ENCODE measurements around the gene DTHD1.

DTHD1 gene

DNA sequence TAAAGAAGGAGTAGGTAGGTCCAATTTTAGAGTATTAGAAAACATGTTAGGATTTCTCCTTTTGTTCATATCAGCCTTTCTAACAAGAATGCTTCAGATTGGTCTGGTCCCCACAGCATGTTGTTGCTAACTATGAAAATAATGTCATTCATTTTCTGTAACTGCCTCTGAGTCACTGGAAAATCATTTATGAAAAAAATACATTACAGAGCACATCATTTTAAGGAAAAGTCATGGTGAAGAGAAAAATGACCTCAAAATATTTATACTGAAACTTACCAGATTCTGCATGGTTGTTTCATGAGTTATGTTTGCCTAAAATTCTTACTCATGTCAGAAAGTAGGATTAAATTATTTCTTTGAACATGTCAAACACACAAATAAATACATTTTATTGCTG lies 35.2 kb downstream of the DTHD1 start:
- DNase-seq = no peak

DNA sequence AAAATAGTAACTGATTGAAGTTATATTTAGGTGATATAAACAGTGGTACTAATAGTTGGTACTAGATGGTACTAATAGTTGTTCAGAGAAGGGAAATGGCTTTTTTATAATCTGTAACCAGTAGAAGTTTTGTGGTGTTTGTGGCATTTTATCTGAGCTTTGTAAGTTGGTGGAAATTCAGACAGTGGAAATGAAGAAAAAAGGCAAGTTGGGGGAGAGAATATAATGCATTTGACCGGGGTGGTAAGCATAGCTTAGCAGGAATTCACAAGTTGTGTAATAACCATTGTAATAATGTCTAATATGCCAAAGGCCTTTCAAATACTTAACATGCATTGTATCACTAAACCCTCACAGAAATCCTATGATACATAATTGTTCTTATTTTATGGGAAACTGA lies 36.3 kb downstream of the DTHD1 start:
- DNase-seq = no peak

DNA sequence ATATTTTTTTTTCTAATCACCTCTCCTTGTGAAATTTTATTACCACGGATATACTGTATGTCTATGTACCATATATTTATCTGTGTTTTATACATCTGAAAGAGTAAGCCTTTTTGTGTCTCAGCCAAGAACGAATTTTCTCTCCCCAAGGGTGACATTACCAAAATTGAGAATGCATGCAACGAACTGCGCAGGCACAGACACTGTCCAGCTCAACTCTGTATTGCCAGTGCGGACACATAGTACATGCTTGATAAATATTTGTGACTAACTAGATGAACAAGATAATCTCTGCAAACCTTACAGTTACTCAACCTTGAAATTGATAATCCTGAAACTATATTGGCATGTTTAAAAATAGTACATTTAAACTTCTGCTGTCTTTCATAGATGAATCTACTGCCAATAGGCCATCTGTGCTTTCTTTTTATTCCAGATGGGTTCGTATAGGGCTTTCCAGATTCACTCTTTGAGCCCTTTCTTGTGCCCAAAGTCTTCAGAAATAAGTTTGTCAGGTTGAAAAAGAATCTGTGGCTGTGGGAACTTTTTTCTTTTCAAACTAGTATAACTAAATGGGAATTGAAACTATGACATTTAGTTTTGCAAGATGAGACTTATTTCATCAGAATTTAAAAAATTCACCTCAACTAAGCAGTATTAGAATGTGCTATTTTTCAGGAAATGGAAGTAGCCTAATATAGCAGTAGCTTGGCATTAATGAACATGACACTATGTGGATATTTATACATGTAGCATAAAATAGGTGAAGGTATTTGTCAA lies 38.9 kb downstream of the DTHD1 start:
- no peak for DNase-seq

DNA sequence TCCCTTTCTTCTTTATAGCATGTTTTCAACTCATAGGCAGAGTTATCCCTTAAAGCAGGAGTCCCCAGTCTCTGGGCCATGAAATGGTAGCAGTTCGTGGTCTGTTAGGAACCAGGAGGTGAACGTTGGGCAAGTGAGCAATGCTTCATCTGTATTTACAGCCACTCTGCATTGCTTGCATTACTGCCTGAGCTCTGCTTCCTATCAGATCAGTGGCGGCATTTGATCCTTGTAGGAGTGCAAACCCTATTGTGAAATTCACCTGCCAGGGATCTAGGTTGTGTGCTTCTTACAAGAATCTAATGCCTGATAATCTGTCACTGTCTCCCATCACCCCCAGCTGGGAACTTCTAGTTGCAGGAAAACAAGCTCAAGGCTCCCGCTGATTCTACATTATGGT lies 39.8 kb downstream of the DTHD1 start:
- DNase-seq = no peak

DNA sequence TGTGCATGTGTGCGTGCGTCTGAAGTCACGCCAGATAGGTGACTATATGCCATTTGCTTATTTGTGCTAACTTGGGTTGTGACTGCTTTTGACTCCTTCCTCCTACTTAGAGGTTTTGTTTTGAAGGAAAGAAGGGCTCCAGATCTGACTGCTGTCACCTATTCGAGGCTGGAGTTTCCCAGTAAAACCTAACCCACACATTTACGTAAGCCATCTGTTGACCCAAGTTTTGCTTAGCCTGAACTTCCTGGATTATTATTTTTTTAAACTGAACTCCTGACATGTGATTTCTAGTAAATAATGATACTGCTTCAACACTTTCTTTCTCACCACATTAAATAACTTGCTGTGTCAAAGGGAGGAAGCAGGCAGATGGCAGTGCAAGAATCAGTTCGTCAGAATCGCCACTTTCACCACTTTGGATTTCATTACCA lies 41.5 kb downstream of the DTHD1 start:
- DNase-seq = peak; percentile 14

DNA sequence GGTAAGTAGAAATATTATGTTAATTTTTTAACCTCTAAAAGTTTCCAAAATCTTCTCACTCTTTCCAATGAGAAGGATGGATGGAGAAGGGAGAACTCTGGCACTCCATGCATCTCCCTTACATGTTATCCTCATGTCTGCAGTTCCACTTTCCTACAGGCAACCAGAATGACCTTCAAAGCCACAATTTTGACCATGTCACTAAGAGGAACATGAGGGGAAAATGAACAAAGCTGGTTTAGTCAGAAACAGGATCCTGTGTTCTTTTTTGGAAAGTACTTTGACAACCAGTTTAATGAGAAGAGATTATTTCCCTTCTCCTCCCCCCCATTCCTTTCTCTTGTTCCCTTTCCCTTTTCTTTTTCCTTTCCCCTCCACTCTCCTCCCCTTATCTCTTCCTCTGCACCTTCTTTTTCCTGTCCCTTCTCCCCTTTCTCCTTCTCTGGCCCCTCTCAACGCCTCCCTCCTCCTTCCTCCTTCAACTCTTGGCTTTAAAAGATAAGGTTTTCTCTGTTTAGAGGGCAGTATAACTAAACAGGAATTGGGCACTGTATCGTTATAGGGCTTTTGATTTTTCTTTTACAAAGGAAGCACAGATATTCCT lies 42.5 kb downstream of the DTHD1 start:
- no peak for DNase-seq

DNA sequence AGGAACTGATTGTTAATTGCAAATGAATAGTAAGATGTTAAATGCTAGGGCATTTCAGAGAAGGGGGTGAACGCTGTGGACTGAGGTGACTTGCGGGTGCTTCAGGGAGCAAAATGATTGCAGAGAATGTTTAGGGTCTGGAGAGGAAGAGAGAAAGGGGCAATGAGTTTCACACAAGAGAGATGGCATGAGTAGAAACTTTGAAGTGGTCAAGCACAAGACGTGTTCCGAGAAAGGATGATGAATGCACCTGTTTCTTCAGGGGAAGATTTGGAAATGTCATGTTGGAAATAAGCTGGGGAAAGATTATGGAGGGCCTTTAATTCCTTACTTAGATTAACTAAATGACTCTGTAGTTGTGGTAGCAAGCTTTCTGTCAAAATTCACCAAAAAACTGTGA lies 43.4 kb downstream of the DTHD1 start:
- DNase-seq = no peak

DNA sequence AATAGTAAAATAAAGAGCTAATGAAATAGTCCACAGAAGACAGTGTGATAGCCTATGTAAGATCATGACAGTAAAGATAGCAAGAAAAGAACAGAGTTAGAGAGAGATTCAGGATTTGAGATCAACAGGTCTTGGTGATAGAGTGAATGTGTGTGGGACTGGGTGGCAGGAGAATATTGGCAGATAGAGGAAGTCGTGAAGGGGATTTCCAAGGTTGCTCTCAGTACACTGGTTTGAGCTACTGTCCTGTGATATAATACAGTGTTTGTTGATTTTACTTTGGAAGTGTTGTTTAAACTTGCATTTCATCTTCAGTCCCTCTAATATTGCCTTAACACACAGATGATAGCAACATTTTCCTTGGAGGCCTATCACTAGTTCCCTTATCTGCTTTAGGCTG lies 44.1 kb downstream of the DTHD1 start:
- DNase-seq = no peak

DNA sequence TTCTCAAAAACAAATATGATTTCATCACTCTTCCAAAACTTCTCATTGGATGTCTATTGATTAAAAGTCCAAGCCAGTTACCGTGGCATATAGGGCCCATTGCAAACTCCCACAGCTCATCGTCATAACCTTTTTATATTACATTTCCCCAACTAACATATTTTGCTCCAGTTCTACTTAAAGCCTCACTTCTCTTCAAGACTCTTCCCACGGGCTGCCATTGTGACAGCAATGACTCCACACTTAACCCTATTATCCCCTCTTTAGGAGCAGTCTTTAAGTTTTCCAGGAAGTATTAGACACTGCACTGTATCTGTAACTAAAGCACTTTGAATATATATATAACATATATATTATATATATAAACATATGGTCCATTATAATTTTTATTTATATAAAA lies 44.5 kb downstream of the DTHD1 start:
- DNase-seq = no peak

DNA sequence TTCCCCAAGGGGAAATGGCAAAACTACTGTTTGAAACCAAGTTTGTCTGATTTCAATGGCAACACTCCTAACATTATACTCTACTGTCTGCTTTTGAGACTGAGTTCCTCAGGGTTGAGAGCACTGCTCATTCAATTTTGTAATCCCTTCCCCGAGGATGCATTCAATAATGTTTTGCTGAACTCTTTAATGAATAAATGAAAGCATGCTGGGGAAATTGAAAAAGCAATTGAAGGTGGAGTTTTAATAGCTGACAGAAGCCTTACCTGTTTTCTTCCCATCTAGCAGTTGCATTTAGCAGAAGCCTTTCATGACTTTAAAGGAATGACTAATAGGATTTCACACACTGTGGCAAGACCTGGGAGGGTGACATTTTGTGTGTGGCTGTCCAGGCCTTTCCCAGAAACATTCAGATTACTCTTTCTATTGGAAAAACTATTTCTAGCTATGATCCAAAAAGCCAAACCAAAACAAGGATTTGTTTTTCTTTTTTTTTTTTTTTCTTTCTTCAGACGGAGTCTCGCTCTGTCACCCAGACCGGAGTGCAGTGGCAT lies 45.1 kb downstream of the DTHD1 start:
- no peak for DNase-seq

DNA sequence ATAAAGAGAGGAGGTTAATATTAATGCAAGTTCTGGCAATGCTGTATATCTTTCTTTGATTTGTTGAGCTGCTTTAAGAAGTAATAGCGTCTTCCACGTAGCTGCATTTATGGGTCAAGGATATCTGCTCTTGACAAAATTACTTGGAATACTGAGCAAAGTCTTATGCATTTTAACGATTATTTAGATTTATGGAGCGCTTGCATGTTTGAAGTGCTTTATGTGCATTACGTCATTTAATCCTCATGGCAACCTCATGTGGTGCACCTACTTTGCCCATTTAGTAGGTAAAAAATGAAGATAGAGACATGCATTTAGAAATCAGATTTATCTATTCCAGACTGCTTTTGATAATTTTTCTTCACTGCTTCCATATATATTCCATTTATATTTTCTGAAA lies 46.0 kb downstream of the DTHD1 start:
- no peak for DNase-seq

DNA sequence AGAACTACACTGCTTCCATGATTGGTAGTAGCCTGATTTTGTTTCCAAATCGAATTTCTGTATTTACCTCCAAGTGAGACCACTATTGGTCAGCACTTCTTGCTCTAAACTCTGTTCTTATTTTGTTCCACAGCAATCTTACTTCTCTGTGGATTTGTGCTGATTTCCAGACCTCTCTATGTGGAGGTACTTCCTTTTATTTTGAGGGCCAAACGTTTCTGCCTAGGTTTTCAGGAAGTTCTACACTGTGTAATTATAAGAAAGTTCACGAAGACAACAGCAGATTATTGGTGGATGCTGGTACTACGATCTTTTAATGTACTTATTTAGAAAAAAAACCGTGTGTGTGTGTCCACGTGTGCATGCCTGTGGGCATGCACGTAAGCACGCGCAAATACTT lies 46.7 kb downstream of the DTHD1 start:
- no peak for DNase-seq

DNA sequence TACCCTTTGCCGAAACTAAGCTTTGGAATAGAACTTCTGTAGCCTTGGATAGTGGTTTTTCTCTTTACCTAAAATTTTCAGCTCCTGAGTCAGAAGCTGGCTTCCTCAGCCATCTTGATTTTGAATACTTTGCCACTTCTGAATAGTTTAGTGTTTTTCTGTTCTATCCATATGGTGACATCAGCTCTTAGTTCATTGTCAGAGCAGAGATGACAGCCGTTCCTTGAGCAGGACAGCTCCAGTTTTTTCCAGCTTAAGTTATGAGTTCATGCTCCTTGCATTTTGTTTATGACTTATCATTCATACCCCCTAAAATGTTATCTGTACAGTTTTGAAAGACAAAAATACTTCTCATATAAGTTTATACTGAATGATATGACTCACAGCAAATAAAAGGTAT lies 47.8 kb downstream of the DTHD1 start:
- no peak for DNase-seq

DNA sequence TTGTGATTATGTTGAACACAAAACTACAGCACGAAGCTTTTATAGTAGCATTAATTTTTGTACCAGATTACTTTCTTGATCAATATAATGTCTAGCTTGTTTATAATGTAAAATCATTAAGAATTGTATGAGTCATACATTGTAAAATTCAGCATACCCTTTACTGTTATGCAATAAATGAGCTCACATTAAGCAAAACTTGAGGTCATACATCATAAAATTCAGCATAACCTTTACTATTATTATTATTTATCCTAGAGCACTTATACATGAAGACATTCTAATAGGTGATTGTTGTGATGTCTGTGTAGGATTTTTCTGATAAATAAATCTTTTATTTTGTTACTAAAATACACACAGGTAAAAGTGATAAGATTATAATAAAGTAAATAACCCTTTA lies 49.4 kb downstream of the DTHD1 start:
- DNase-seq = no peak

DNA sequence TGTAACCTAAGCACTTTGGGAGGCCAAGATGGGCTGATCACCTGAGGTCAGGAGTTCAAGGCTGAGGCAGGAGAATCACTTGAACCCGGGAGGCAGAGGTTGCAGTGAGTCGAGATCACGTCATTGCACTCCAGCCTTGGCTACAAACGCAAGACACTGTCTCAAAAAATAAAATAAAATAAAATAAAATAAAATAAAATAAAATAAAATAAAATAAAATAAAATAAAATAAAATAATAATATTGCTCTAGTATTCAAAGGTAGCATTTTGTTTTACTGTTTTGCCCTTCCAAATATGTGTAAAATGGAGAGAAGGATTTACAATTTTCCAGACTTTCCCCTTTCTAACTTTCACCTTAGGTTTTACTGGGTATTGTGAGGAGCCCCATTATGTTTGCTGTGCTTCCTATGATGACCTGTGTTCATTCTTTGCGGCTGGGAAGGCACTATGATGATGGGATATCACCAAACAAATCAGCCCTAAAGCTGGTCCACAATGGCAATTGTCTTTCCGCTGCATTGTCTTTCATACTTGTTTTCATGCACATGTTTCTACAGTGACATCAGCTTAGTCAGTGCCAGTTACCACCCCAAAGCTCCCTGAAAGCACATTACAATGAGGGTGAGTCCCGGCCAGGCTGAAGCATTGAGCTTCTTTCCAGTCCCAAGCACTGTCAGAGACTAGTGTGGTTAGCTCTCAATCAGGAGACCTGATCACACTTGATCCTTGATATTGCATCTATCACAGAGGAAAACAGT lies 50.8 kb downstream of the DTHD1 start:
- no peak for DNase-seq

DNA sequence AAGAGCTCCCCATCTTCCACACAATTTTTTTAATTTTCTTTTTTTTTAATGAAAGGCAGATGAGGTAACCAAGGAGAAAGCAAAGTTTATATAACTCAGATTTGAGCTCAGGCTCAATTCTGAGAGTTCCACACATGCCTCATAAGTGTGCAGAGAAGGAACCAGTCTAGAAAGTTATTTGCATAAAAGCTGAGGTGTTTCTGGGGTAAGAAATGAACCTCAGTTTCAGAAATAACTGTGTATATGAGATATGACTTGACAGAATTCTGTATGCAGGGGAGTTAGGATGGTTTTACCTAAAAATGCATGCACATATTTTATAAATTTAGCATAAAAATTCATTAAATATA lies 51.3 kb downstream of the DTHD1 start:
- no peak for DNase-seq

DNA sequence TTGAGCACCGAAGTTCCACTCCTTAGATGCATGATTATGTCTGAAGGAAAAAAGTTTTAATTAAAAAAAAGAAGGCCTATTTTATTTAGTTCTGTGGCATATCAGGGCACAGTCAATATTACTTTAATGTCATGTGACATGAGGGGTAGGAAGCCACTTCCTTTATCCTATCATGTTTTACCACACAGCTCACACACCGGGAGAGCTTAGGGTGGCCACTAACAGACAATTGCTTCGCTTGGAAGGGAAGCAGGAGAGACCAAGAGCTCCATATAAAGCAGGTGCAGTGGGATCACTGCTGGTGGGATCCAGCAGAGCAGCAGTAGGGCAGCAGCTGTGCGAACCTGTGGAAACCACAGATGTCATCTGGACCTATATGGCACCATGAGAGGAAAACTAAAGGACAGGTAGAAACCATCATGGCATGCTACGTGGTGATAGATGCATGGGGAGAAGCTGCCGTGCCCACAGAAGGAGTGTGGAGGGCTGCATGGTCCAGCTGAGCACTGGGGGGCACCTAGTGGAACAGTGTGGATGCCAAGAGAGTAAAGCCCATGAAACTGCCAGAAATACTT lies 52.0 kb downstream of the DTHD1 start:
- DNase-seq = no peak

DNA sequence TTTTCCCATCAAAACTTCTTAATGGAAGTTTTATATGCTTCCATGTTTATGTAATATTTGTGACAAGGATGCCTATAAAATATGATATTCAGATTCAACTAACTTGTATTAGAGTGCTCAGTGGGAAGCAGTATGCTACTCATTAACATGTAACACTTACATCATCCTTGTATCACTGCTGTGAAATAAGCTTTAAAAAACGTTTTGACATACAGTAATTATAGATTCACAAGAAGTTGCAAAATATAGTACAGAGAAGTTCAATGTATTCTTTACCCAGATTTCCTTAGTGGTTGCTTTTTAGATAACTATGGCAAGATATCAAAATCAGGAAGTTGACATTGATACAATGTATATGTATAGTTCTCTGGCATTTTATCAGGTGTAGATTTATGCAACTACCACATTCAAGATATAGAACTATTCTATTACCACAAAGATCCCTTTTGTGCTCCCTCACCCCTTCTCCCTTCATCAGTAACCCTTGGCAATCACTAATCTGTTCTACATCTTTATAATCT lies 56.3 kb downstream of the DTHD1 start:
- DNase-seq = no peak

DNA sequence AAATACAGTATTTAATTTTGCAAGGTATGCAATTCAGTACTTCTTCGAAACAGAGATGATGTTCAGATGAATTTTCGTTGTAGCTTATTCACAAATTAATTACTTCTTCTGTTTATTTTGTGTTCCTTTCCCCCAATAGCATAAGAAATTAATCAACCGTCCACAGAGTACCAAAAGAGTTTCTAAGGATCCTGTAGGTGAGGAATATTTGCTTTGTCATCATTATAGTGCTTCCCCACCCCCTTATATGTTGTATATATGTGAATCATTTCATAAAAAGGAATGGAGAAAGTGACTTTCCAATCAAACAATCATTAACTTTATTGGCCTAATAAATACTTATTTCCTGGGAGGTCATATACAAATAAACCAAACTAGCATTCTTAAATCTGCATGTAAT lies 57.6 kb downstream of the DTHD1 start:
- no peak for DNase-seq

DNA sequence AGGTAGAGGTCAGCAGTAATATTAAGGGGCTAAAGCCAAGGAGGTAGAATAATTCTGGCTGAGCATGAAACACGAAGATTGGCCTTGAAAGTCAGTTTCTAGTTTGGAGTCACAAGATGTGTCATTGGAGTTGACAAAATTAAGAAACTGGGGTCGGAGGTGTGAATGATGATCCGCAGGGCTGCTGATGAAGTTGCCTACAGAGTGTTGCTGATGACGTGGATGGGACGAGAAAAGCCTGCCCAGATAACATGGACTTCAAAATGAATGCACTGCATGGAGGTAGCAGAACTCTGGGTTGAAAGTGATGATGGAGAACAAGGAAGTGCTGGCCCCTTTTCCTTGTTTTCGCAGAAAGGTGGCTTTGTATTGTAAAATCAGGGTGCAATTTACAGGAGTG lies 60.5 kb downstream of the DTHD1 start:
- no peak for DNase-seq

DNA sequence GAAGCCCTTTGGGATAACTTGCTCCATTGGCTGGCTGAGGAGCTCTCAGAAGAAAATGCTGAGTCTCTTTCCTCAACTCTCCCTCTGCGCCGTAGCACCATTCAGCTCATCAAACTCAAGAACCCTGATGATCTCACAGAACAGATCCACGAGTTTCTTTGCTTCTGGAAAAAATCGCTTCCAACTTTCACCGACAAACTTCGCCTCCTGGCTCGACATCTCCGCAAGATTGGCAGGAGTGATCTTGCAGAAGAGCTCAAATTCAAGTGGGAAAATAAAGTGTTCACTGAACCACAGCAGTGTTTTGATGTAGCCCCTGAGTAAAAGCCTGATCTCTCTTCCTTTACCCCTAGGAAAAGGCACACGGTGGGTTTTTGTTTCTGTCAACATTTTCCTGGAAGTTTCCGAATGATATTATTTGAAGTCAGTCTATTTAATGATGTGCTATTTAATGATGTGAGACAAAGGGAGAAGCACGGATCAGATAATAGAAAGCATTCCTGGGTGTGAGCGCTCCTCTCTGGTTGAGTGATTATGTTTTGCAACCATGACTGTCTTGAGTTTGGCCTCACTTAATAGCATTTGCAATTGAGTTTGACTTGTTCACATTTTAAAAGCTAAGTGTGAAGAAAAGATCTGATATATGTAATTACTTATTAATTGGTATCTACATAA lies 62.2 kb downstream of the DTHD1 start:
- no peak for DNase-seq

DNA sequence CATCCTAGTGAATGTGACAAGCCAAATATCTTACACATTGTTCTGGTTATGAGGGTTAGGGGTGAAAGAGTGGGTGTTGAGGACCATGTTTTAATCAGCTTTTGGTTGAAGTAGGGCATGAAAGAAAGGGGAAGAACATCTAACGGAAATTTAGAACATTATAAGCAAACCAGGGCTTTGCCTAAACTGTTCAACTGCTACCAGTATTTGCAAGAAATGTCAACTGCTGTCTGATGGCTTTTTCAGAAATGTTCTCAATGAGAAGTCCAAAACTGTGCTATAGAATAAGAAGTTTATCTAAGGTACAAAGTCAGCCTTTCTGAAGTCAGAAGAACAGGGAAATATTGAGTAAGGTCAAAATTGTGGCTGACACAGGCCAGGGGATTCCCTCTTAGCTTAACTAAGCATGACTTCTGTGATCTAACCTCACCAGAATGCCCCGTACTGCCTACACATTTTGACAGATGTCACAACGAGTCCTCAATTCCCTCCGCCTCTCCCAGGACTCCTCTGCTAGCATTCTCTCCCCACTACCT lies 67.1 kb downstream of the DTHD1 start:
- DNase-seq = no peak

All from activated gamma-delta T cell treated with Interleukin-2 at 50 U/mL for 16 hours (primary cell).